ACHN (cell line): ENCODE data around the gene HS6ST1.

Experiments
- DNase-seq: peaks from one replicate; pipeline ENCODE4 v3.0.0-alpha.2; 2015
- in situ Hi-C: cut with HindIII; loops from 2 replicates; pipeline ENCODE4 v1.10.0; 2017; ENCODE audit warnings: low sequenced_read_pairs, low pct_ligation_motif_present, low pct_unique_long_range_greater_than_20kb

HS6ST1 gene

GRCh38 chr2:128354161-128354560, 35.5 kb upstream of the HS6ST1 start:
- in situ Hi-C loops: no loop called here

GRCh38 chr2:128350736-128351135, 32.1 kb upstream of the HS6ST1 start:
- in situ Hi-C loops: no loop called here
- DNase-seq: no peak

More at GRCh38 chr2:128354161-128354560, 35.5 kb upstream of the HS6ST1 start:
- DNase-seq: no peak

DNA sequence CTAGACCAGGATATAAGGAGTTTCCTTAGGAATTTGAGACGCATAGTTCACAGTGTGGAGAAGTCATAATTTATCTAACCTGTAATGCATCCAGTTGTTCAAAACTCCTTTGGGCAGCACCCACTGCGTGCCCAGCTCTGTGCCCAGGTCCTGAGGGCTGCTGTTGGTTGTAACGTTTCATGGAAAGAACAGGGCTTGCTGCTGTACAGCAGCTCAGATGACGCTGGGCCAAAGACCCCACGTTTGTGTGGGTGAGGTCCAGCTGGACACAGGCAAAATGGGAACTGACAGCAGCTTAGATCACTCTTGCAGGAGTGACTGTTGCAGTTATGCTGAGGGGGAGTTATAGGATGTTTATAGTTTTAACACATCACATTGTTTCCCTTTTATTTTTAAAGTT, 30.0 kb upstream of the HS6ST1 start:
- in situ Hi-C loops: no loop called here
- DNase-seq: no peak

DNA sequence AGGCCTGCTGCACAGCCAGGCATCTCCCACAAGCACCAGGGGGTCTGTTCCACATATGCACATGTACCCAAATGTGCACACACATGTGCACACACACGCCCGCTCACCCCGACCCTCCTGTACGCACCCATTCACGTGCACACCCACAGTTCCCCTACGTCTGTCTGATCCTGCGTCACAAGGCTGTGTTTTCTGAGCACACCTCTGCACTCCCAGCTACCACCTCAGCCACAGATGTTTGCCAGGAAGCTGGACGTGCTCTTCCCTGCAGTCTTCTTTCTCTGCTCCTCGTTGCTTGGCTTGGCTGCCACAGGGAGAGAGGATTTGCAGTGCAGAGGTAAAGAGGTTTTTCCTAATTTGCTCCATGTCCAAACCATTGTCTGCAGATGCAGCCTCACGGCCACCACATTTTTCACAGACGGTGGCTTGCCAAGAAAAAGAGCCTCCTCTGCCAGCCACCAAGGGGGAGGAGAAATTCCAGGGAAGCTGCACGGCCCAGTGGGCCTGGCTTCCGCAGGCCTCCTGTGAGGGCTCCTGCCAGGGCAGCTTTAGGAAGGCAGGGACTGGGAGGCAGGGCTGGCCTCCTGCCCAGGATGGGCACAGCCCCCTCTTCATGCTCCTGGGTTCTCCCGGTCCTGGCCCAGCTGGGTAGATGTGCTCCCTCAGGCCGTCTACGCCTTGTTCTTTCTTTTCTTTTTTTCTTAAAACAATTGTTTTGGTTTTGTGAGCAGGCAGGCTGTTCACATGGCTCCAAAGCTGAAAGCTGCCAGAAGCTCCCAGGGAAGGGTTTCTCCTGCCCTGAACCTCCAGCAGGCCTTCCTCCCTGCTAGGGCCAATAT, 29.3 kb upstream of the HS6ST1 start:
- DNase-seq: peak; percentile 79
- in situ Hi-C loops: no loop called here

GRCh38 chr2:128347171-128347558, 28.5 kb upstream of the HS6ST1 start:
- in situ Hi-C loops: no loop called here
- DNase-seq: no peak

DNA sequence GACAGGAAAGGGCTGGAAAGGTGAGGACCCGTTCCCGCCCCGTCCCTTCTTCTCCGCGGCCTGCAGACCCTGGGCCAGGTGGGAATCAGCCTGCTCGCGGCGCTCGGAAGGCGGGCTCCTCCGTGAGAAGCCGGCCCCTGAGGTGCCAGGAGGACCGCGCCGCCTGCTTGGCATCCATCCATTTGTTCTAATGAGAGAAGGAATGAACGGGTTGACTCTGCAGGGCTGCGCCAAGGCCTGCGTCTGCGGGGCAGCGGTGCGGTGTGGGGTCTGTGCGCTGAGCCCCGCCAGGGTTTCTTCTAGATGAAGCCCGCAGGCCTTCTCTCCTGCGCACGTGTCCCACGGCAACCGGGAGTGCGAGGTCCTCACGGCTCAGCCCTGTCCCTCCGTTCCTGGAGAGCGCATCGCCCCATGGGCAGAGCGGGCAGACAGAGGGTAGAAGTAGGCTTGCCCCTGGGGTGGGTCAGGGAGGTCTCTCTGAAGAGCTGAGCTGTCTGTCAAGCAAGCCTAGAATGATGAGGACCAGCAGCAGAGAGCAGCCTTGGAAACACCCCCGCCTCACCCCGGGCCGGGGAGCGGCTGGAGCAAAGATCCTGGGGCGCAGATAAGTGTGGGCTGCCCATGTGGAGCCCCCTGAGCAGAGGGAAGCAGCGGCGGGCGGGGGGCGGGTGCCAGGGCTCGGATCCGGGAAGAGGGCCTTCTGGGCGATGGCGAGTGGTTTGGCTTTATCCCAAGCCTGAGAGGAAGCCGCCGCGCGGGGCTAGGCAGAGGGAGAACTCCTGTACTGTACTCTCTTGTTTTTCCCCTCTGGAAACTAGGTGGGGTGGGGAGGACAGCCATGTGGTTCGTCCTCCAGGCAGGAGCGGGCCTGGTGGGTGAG, 27.9 kb upstream of the HS6ST1 start:
- no peak for DNase-seq
- in situ Hi-C loops: no loop called here

- in situ Hi-C loops: no loop called here
Measured at GRCh38 chr2:128345436-128346165, 26.9 kb upstream of the HS6ST1 start.

DNA sequence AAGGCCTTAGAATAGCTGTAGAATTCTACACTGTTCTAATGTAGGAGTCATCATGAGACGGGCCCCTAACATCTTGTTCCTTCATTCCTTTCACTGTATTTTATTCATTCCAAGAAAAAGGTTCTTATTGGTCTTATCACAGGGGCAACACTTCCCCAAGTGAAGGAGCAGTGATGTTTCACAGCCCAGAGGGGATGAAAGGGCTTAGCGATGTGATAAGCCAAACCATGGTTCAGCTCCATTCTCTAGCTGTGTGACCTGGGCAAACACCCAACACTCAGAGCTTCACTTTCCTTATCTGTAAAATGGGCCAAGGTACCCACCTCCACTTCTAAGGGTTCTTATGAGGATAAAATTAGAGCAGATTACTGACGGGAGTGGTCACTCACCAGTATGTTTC, 25.4 kb upstream of the HS6ST1 start:
- in situ Hi-C loops: no loop called here
- no peak for DNase-seq

More at GRCh38 chr2:128345436-128346165, 26.9 kb upstream of the HS6ST1 start:
- no peak for DNase-seq

DNA sequence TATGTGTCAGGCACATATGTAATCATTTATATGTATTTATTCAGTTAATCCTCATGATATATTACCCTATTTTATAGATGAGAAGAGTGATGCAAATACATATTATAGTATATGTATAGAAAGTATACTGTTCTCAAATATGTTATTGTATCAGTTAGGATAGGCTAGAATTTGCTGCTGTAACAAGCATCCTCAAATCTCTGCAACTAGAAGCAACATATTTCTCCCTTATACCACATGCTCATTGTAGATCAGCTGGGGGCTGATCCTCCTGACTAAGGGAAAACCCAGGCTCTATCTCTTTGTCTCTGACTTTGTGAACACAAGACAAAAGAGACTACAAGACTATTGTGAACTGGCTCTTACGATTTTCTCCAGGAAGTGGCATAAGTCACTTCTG, 24.8 kb upstream of the HS6ST1 start:
- in situ Hi-C loops: no loop called here
- DNase-seq: no peak

GRCh38 chr2:128342550-128342949, 23.9 kb upstream of the HS6ST1 start:
- in situ Hi-C loops: no loop called here
- DNase-seq: no peak

GRCh38 chr2:128341621-128342020, 23.0 kb upstream of the HS6ST1 start:
- in situ Hi-C loops: no loop called here
- no peak for DNase-seq

DNA sequence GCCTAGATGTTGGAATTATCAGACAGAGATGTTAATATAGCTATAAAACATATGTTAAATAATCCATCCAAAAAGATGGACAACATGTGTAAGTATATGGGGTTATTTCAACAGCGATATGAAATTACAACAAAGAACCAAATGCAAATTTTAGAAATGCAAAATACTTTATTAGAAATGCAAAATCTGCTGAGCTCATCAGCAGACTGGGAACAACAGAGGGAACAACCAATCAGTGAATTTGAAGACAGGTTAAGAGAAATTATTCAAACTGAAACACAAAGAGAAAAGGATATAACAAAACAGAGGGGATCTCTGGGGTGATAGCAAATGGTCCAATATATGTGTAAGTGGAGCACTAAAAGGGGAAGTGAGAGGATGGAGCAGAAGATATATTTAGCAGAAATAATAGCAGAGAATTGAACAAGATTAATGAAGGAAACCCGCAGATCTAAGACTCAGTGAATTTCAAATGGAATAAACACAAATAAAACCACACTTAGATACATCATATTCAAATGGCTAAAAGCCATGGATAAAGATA, 13.5 kb upstream of the HS6ST1 start:
- DNase-seq: no peak
- in situ Hi-C loops: no loop called here

DNA sequence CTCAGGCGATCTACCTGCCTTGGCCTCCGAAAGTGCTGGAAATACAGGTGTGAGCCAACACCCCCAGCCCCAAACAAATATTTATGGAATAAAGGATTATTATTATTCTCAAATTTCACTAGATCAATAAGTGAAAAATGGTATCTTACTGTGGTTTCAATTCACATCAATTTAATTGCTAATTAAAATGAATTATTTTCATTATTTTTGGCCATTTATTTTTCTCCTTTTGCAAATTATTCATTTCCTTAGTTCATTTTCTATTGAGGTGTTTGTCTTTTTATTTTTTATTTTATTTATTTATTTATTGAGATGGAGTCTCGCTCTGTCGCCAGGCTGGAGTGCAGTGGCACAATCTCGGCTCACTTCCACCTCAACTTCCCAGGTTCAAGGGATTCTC, 11.9 kb upstream of the HS6ST1 start:
- in situ Hi-C loops: no loop called here
- DNase-seq: no peak

DNA sequence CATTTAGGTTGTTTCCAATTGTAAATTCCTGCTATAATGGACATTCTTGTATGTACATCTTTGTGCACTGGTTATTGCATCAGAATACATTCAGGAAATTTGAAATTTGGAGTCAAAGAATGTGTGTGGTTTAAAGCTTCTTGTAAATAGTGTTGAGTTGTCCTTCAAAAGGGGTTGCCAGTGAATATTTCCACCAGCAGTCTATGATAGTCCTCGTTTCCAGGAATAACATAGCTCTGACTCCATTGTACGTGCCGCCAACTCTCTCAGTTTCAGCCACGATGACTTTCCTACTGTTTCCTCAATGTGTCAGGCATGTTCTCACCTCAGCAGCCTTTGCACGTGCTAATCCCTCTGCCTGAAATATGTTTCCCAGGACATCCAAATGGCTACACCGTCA, 10.9 kb upstream of the HS6ST1 start:
- DNase-seq: no peak
- in situ Hi-C loops: no loop called here

DNA sequence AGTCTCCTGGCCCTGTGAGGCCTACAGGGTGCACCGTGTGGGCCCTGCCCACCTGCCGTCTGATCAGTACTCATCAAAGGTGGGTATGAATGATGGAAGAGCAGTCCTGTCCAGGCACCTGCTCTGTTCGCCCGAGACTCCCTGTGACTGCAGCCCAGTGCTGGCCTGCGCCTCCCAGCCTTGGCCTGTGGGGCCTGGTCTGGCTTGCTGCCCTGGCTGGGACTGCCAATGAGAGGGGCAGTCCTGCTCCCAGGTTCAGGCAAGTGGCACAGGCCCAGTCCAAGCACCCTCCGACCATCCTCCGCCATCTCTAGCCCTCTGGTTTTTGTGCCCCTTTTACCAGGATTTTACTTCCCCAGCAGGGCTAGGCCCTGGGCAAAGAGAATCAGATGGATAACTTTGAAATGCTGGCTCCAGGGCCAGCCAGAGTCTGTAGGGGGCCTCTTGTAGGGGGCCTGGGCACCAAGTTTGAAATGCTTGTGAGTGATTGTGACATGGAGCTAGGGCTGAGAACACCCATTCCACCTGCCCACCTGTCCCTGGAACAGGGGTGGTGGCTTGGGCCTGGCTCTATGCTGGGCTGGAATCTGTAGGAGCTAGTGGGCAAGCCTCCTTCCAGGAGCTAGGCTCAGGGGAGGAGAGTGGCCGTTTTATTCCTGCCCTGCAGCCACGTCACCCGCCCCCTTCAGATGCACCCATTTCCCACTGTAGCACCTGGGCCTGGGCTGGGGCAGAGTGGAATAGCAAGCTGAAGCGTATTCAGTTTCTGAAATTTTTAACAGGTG, 8.7 kb upstream of the HS6ST1 start:
- in situ Hi-C loops: no loop called here
- DNase-seq: no peak

DNA sequence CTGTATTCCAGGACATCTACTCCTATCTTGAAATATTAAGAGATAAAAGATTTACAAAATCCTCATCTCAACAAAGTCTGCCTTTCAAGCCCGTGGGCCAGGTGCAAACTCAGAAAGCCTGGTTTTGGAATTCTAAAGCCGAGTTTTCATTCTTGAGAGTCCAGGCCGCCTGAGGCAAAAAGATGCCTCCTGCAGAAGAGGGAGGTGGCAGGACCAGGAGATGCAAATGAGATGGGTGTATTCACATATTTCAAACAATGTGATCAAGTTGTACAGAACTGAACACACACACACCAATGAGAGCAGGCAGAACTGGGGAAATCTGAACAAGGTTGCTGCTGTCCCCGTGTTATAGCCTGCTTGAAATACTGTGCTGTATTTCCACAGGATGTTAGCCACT, 7.7 kb upstream of the HS6ST1 start:
- in situ Hi-C loops: no loop called here
- no peak for DNase-seq

- DNase-seq: no peak
- in situ Hi-C loops: no loop called here
Measured at GRCh38 chr2:128325611-128326181, 7.0 kb upstream of the HS6ST1 start.

- in situ Hi-C loops: no loop called here
- DNase-seq: no peak
Measured at GRCh38 chr2:128324897-128325410, 6.3 kb upstream of the HS6ST1 start.
